ENCODE measurements around the gene SHOC2.
A peak's percentile ranks its signal among the peaks of the same experiment; 100 is the strongest.
"Not testable (repeated sequence)": the region's sequence is repeated elsewhere in the genome, so short reads cannot be mapped to it uniquely, and the experiment has no call there.

Gene SHOC2

GRCh38 chr10:110901954-110902819 is 17.2 kb upstream of the SHOC2 start:
- DNase-seq, result no peak

- no peak for DNase-seq
Observed at GRCh38 chr10:110903280-110904278, 15.8 kb upstream of the SHOC2 start.

GRCh38 chr10:110910138-110910537 is 9.3 kb upstream of the SHOC2 start:
- no peak for DNase-seq

GRCh38 chr10:110912374-110912773 is 7.0 kb upstream of the SHOC2 start:
- DNase-seq, result no peak

- DNase-seq, result no peak
Observed at GRCh38 chr10:110914431-110914830, 5.0 kb upstream of the SHOC2 start.

GRCh38 chr10:110915035-110915434 is 4.4 kb upstream of the SHOC2 start:
- no peak for DNase-seq

- DNase-seq, result not testable (repeated sequence)
Observed at GRCh38 chr10:110915600-110915999, 3.8 kb upstream of the SHOC2 start.

- no peak for DNase-seq
Observed at GRCh38 chr10:110916554-110917346, 2.7 kb upstream of the SHOC2 start.

- no peak for DNase-seq
Observed at GRCh38 chr10:110918269-110918642, 1.1 kb upstream of the SHOC2 start.

- DNase-seq, result peak; percentile 92
Observed at GRCh38 chr10:110918643-110919348, 608 bp upstream of the SHOC2 start, which contains the start of gene BBIP1. TSS of gene BBIP1 (minus strand) at chr10:110919180. CDS start at chr10:110918157, 1,023 bp downstream.

- DNase-seq, result peak; percentile 69
Observed at GRCh38 chr10:110919971-110920881, 822 bp downstream of the SHOC2 start.

- no peak for DNase-seq
Observed at GRCh38 chr10:110923856-110924493, 4.6 kb downstream of the SHOC2 start.

- no peak for DNase-seq
Observed at GRCh38 chr10:110927461-110927860, 8.1 kb downstream of the SHOC2 start.

GRCh38 chr10:110931769-110932381 is 12.5 kb downstream of the SHOC2 start:
- no peak for DNase-seq

- DNase-seq, result no peak
Observed at GRCh38 chr10:110932505-110933180, 13.2 kb downstream of the SHOC2 start.

GRCh38 chr10:110936757-110937156 is 17.4 kb downstream of the SHOC2 start:
- no peak for DNase-seq

GRCh38 chr10:110939419-110939818 is 20.0 kb downstream of the SHOC2 start:
- no peak for DNase-seq

GRCh38 chr10:110944792-110945396 is 25.5 kb downstream of the SHOC2 start:
- DNase-seq, result no peak

- no peak for DNase-seq
Observed at GRCh38 chr10:110946496-110946895, 27.1 kb downstream of the SHOC2 start.
